Erythroblast (primary cell): ENCODE results near the gene ZSWIM8.

Experiments
- GATA1 ChIP-seq: IDR thresholded peaks from 2 replicates; pipeline ENCODE4 v1.6.1; 2011; ENCODE audit warnings: low read depth, mild to moderate bottlenecking, control low read depth, low read length, moderate library complexity
- POLR2A ChIP-seq: IDR thresholded peaks from 2 replicates; pipeline ENCODE4 v1.6.1; 2011; ENCODE audit warnings: mild to moderate bottlenecking, low read length

DNA sequence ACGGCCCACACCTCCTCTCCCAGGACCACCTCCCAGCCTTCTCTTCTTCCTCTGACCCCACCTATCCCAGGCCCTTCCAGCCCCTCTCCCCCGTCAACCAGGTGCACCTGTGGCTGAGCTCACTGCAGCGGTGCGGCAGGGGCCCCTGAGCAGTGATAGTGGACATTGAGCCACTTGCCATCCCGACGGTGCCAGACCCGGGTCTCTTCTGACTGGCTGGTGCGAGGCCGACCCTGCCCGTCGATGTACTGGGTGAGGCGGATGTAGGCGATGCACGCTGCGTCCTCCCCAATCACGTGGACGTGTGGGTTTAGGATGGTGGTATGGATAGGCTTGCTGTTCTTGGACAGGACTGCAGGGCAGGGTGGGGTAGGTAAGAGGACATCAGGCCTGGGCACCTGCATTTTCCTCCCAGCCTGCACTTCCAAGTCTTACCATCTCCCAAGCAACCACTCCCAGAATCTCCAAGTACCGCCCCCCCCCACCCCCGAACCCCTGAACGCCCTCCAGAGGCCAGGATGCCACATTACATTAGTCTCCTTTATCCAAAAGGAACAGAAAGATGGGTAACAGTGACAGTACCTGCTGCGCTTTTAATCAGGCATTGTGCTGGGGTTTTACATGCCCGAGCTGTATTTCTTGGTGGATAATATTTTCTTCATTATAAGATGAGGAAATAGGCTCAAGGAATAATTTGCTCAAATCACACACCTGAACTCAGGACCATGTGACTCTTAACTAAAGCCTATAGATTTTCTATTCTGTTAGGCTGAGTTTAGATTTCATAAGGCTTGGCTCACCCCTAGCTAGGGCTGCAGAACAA lies 29.7 kb downstream of the ZSWIM8 start:
- TF ChIP-seq POLR2A (no peak), GATA1 (no peak)
